HG02973 (cell line): ENCODE measurements around the gene GMEB1.
"Not testable (repeated sequence)": the region's sequence is repeated elsewhere in the genome, so short reads cannot be mapped to it uniquely, and the experiment has no call there.

Experiments used
- ATAC-seq: cut with Tn5 transposase; IDR thresholded peaks from one replicate; pipeline ENCODE4 v1.9.1; 2021; ENCODE audit warnings: moderate library complexity; ENCODE audit not compliant: unreplicated experiment

GMEB1 gene

GRCh38 chr1:28668191-28668955 is at the start of gene GMEB1:
GMEB1 (plus strand) TSS chr1:28668784; CDS start chr1:28683613, 14,829 bp downstream.
- peak; percentile 68 for ATAC-seq

GRCh38 chr1:28631713-28632112 is 36.9 kb upstream of the GMEB1 start:
- ATAC-seq: no peak

DNA sequence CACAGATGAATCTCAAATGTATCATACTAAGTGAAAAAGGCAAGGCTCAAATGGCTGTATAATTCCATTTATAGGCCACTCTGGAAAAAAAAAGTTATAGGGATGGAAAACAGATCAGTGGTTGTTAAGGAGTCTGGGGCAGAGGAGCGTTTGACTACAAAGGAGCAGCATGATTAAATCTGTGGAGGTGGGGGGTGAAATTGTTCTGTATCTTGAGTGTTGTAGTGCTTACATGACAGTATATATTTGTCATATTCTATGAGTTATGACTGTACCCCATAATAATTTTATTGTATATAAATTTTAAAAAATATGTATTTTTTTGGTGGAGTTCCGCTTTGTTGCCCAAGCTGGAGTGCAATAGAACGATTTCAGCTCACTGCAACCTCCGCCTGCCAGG is 36.0 kb upstream of the GMEB1 start:
- ATAC-seq: no peak

DNA sequence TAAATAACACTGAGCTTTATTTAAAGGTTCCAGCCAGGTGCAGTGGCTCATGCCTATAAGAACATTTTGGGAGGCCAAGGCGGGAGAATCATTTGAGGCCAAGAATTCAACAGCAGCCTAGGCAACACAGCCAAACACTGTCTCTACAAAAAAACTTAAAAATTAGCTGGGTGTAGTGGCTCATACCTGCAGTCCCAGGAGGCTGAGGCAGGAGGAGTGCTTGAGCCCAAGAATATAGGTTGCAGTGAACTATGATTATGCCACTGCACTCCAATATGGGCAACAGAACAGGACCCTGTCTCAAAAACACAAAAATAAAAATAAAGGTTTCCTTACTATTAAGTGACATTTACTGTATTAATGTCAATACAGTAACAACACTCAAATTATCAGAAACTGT is 27.8 kb upstream of the GMEB1 start:
- ATAC-seq: no peak

- ATAC-seq: peak; percentile 2
These were observed 26.3 kb upstream of the GMEB1 start for GRCh38 chr1:28642056-28642846.

DNA sequence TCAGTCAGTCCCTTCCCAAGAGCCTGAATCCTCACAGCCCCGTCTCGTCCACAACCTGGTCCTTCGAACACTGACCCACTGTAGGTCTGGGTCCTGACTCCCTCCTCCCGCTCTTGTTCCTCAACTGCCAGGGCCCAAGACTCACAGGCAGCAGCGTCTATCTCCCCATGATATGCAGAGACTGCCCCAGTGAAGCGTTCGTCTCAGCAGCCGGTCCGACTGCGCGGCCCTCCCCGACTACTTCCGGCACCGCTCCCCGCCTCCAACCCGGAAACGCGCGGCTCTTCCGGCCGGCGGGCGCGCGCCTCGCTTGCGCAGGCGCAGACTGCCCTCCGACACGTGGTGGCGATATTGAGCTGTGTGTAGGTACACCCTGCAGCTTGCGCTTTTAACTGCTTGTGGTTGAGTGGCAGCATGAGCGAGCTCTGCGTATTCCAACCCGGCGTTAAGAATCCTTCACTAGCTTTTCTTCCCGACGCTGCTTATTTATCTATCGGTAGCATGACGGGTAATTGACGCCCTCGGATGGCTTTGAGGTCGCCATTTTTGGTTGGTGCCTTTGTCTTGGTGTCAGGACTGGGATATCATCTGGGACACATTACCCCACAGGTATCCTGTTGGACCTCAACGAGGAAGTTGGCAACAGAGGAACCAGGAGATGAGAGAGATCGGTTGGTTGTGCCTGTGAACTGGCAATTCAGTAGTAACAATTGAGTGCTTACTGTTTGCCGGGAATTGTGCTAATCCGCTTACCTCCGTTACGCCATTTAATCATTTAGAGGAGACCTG is 25.5 kb upstream of the GMEB1 start, which contains the start of gene TAF12:
Gene TAF12 (minus strand): TSS at position 221 of the 789 bp plus-strand sequence. CDS start 20,986 bp downstream, outside the sequence.
- ATAC-seq: peak; percentile 68

DNA sequence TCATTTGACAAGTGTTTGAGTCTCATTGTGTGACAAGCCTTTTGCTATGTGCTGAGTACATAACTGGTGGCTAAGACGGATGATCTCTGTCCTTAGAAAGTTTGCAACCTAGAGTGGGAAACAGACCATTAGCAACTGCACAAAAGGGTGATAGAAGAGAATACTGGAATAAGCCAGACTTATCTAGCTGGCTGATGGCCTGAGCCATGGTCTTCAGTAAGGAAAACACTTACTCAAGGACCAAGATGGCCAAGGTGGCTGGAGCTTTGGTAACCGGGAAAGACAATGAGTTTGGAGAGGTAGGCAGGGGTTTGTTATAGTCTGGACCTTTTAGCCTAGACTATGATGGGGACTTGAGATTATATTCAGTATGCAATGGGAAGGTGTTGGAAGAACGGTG is 24.1 kb upstream of the GMEB1 start:
- ATAC-seq: no peak

GRCh38 chr1:28645406-28645805 is 23.2 kb upstream of the GMEB1 start:
- not testable (repeated sequence) for ATAC-seq

- no peak for ATAC-seq
These were observed 22.5 kb upstream of the GMEB1 start for GRCh38 chr1:28646040-28646439.

- ATAC-seq: peak; percentile 49
These were observed 20.5 kb upstream of the GMEB1 start for GRCh38 chr1:28648008-28648473.

DNA sequence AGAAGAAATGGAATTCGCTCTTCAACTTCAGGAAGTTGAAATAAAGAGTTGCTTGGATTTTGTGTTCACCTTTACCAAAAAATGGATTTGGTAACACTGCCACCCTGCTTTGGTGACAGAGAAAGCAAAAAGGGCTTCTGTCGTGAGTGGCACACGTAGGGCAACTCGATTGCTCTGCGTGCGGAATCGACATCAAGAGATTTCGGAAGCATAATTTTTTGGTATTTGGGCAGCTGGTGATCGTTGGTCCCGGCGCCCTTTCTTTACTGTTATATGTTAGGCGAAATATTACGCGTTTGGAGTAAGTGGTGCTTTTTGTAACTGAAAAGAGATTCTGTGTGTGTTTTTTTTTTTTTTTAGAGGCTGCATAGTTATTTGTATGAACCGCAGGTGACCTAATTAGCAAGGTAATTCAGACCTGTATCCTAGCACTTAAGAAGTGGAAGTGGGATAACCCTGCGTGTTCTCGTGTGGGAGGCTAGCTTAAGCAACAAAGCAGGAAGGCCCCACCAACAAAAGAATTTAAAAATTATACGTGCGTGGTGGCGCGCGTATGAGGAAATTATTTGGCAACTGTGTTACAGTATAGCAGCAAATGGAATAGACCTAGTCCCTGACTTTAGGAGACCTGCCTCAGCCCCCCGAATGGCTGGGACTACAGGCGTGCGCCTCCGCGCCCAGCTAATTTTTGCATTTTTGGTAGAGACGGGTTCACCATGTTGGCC is 19.9 kb upstream of the GMEB1 start, which contains the start of gene RNU11:
Gene RNU11 (plus strand): TSS at position 127 of the 725 bp plus-strand sequence.
- peak; percentile 61 for ATAC-seq

DNA sequence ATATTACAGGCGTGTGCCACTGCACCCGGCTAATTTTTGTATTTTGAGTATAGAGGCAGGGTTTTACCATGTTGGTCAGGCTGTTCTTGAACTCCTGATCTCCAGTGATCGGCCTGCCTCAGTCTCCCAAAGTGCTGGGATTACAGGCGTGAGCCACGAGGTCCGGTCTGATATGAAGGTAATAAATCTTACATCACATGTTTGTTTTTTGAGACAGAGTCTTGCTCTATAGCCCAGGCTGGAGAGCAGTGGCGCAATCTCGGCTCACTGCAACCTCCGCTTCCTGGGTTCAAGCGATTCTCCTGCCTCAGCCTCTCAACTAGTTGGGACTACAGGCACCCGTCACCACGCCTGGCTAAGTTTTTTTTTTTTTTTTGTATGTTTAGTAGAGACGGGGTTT is 15.5 kb upstream of the GMEB1 start:
- ATAC-seq: not testable (repeated sequence)

- not testable (repeated sequence) for ATAC-seq
These were observed 14.7 kb upstream of the GMEB1 start for GRCh38 chr1:28653870-28654269.

- ATAC-seq: not testable (repeated sequence)
These were observed 12.9 kb upstream of the GMEB1 start for GRCh38 chr1:28655448-28656311.

- no peak for ATAC-seq
These were observed 12.2 kb upstream of the GMEB1 start for GRCh38 chr1:28656335-28656734.

- no peak for ATAC-seq
These were observed 4.6 kb upstream of the GMEB1 start for GRCh38 chr1:28663871-28664470.

DNA sequence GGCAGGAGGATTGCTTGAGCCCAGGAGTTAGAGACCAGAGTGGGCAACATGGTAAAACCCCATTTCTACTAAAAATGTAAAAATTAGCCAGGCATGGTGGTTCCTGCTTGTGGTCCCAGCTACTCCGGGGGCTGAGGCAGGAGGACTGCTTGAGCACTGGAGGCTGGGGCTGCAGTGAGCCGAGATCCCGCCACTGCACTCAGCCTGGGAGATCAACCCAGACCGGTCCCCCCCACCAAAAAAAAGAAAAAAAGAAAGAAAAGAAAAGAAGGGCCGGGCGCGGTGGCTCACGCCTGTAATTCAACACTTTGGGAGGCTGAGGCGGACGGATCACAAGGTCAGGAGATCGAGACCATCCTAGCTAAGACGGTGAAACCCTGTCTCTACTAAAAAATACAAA is 1.8 kb upstream of the GMEB1 start:
- no peak for ATAC-seq

DNA sequence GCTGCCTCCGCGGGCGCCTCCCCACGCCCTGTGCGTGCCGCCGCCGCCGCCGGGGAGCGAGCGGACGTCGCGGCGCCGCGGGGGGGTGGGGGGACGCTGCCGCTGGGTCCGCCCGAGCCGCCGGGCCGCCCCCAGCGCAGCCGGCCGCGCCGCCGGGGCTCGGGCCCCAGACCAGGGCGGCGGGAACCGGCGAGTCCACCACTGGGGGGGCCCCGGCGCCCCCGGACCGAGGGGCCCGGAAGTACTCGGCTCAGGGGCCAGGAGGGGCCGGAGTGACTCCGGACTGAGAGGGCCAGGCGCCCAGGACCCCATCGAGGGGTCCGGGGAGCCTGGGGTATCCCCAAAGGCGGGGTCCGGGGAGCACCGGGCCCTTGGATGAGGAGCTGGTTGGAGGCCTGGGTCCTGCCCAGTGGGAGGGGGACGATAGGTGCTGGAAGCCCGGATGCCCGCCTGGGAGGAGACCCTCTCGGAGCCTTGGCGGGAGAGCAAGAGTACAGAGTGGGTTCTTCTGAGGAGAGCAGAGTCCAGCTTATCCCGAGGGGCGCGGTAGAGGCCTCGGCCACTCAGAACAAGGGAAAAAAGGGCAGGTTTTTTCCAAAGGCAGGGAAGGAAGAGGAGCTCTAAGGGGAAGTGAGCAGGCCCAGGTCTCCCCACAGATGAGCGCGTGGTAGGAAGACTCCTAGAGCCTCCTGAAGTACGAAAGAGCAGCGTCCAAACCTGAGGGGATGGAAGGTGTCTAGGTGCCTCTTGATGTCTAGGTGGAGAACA is 556 bp downstream of the GMEB1 start:
- peak; percentile 34 for ATAC-seq
